NOMO-1 treated with dmso at 0.1 percent for 144 hours (cell line): Measurements from ENCODE around the gene LRRC51.
"Not testable (repeated sequence)": the region's sequence is repeated elsewhere in the genome, so short reads cannot be mapped to it uniquely, and the experiment has no call there.

Source experiments
- DNase-seq: peaks from one replicate; lab custom pipeline; 2025; ENCODE audit not compliant: unreplicated experiment; lab: John Stamatoyannopoulos, UW

The LRRC51 gene

DNA sequence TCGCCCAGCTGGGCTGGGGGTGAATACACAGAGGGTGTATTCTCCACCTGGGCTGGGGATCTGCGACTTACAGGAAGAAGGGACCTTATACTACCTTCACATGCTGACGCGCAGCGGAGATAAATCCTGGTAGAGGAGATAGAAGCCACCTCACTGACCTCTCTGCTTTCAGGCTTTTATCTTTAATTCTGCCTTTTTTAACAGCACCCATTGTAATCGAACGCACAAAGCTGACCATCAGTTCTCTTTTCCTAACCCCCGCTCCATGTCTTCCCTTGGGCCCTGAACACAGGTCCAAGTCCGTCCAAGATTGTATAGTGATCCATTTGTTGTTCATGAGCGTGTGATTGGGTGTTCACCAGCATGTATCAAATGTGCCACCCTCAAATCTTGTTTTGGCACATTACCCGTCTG, 23.1 kb downstream of the LRRC51 start:
- no peak for DNase-seq

DNA sequence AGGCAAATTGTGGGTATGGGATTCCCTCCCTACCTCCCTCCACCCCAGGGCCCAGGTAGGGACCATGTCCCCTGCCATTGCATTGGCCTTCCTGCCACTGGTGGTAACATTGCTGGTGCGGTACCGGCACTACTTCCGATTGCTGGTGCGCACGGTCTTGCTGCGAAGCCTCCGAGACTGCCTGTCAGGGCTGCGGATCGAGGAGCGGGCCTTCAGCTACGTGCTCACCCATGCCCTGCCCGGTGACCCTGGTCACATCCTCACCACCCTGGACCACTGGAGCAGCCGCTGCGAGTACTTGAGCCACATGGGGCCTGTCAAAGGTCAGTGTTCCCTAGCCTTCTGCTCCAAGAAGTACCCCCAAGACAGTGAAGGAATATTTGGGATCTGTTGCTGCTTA, 25.2 kb downstream of the LRRC51 start, which contains the start of gene TOMT:
TOMT (plus strand) TSS at position 37 of the 400 bp plus-strand sequence; CDS start at position 65, 28 bp downstream.
- no peak for DNase-seq

DNA sequence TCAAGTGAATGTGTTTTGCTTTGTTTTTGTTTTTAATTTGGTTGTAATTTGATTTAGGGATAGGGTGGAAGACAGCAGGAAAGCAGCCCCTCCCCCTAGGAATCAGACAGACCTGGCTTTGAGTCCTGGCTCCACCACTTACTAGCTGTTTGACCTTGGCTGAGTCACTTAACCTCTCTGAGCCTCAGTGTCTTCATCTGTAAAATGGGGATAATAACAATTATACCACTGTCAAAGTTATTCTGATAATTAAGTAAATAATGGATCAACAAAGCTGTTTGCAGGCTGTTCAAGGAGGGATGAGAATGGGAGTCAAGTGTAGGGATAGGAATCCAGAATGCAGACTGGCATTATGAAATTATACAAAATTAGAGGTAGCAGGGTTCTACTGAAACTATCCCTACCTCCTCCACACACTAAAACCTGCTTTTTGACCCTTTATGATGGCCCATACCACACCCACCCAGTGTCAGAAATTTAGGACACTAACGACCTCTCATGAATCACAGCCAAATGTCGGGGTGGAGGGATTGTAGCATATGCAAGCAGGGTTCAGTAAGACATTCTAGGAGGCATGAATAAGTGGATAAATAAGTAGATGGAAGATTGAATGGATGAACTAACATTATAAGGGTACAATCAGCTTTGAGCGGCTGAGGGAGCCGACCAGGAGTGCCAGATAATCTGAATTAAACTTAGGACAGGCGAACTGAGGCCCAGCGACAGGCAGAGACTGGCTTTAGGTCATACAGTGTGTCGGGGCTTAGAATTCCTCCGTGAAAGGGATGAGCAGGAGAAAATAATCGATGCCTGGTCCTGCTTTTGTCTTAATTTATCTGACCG, 30.9 kb downstream of the LRRC51 start:
- no peak for DNase-seq

DNA sequence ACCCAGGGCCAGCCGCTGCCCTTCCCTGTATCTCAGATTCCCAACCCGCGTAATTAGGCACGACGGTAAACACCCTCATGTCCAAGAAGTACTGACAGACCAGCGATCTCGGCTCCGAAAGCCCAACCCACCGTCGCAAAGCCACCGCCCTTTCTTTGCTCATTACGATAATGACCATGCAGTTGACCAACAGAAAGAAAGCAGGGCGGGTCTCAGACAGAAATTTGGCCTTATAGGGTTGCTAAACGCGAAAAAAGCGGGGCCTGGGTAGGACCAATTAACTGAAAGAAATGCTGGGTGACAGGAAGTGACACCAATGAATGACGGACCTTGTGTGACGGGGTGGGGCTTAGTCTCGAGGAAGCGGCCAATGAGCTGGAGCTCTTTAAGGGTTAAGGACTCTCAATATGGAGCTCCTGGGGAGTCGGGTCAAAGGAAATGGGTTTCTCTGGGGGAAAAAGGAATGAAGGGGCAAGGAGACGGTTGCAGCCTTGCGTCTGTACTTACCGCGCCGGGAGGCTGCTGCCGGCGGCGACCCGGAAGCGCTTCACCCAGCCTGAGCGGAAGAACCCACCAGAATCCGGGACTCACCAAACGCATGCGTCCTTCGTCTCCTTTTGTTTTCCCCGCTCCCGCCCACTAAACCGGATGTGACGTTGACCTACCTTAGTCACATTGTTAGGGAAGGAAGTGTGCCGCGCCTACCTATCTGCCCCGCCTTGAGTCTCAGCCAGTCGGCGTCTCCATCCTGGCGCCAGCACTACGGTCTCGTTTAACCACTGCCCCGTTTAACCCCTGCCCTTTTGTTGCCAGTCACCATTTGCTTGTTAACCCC, 31.7 kb downstream of the LRRC51 start, which contains the start of gene ANAPC15:
ANAPC15 (minus strand) TSS at position 553 of the 835 bp plus-strand sequence. CDS start 1,419 bp downstream, outside the sequence.
- peak; percentile 99 for DNase-seq

DNA sequence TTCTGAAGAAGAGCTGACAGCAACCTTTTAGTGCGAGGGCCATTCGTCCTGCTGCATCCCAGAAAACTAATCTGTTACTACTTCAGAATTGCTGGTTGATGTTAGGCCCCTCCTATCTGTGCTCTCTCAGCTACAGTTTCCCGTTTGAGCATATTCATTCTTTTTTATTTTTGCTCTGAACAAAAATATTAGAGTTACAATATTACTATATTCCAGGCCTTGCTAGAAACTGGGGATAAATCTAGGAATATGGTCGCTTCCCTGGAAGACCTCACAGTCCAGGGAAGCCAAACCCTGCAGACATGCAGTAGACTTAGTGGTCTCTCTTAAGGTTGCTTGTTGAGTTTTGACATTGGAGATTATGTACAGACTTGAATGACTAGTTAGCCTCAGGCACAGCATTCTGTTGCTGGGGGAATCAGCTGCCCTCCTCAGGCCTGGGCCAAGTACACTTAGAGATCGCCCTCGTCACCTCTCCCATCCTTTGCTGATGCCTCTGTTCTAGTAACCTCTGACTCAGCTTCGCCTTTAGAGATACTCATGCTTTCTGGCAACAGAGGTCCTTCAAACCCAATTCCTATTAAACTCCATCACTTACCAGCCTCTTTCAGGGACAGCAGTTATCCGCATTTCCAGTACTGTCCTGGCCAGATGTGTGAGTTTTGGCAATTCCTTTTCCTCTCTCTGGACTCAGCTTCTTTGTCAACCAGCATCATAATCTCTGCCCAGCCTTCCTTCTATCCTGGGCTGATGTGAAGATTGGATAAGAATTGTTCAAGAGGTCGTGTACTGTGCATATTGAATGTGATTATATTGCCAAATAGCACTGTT, 32.5 kb downstream of the LRRC51 start:
- no peak for DNase-seq

DNA sequence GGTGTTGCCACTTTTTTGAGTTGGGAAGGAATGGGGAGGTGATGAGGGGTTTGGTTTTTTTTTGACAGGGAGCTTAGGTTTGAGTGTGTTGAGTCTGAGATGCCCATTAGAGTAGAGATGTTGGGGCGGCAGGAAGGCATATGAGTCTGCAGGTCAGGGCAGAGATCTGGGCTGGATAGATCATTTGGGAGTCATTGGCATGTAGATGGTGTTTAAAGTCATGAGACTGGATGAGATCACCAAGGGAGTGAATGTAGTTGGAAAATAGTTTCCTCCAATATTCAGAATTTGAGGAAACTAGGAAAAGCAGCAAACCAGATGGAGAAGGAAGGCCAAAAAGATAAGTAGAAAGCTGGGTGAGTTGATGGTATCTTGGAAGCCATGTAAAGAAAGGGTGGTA, 33.9 kb downstream of the LRRC51 start:
- no peak for DNase-seq

DNA sequence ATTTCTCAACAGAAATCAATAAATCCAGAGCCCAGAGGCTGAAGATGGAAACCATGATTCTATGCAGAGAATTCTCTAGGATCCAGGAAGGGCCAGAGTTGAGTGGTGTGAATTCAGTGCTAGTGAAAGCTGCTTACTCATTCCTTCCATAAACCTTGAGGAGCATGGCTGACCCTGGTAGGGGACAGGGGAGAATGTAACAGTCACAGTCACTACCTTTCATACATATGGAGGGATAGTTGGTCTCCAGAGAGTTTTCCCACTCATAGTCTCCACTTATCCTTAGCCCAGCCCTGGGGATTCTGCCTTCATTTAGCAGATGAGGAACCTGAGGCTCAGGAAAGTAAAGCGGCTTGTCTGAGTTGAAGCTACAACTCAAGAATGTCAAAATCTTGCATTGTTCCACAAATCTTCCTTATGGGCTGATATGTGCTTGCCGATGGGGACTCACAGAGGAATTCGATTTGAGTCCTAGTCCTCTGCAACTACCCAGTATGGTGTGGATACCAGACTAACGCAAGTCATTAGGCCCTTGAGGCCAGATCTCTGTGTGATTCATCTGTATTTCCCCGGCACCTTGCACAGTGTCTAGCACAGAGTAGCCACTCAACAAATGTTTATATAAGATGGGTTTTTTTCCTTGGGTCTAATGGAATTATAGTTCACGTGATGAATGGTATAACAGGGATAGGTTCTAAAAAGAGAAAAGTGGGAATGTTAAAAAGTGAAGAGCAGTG, 35.5 kb downstream of the LRRC51 start:
- DNase-seq: no peak

DNA sequence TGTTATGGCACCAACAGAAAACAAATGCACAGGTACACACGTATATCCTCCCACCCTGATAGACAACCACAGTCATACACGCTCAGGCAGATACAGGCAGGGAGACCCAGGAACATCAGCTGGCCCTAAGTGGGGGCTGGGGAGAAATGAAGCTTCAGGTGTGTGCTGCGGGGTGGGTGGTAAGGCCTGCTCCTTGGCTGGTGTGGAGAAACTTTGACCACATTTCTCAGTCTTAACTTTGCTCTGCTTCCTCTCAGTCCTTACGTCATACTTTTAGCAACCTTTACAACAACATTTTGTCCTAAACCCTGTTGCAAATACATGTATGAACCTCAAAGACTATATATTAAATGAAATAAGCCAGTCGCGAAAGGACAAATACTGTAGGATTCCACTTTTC, 38.5 kb downstream of the LRRC51 start:
- DNase-seq: no peak

DNA sequence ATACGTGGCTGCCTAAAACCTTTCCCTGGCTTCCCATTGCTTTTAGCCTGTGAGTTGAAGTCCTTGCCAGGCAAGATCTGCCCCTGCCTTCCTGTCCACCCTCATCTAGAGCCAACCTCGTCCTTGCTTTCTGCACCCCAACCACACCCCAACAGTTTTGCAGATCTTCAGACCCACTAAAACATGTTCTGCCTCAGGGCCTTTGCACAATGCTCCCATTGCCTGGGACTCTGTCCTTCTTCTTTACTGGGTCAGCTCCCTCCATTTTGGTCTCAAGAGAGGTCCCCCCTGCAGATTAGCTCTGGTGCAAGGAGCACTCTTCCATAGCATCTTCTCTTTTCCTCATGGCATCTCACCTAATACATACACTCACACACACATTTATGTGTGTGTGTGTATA, 40.3 kb downstream of the LRRC51 start:
- DNase-seq: no peak

DNA sequence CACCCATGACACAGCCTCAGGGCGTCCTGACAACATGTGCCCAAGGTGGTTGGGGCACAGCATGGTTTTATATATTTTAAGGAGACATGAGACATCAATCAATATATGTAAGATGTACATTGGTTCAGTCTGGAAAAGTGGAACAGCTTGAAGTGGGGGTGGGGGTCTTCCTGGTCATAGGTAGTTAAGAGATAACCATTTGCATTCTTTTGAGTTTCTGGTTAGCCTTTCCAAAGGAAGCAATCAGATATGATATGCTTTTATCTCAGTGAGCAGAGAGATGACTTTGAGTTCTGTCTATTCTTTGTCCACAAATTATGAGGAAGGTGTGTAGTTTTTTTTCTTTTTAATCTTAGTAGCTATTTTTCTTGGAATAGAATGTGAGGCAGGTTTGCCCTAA, 42.0 kb downstream of the LRRC51 start:
- no peak for DNase-seq

DNA sequence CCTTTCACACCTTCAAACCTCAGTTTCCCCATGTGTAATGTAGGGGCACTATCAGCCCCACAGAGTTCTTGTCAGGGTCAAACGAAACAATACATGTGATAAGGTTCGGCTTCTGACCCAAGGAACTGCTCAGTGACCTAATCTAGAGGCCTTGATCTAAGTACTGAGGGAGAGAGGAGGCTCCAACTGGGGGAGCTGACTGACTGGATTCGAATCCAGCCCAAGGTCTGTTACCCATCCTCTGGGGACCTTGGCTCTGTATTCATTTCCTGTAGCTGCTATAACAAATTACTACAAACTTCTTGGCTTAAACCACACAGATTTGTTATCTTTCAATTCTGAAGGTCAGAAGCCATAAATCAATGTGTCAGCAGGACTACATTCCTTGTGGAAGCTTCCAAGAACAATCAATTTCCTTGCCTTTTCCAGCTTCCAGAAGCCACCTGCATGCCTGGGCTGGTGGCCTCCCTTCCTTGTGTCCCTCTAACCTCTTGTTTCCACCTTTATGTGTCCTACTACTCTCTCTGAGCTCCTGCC, 42.5 kb downstream of the LRRC51 start:
- DNase-seq: no peak

DNA sequence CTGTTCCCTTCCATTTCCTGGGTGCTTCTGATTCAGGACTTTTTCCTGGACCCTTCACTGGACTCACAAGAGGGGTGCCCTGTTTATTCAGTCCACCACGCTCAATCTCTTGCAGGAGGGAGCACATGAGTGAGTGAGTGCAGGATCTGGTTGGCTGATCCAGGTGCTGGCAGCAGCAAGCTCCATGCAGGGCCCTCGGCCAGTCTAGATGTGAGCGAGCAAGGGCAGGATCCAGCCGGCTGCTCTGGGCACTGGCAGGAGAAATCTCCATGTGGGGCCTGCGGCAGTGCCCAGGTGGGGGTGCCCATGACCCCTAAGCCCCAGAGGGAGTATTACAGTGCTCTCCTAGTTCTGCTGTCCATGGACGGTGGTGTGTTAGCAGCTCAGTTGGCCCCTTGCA, 43.4 kb downstream of the LRRC51 start:
- no peak for DNase-seq

DNA sequence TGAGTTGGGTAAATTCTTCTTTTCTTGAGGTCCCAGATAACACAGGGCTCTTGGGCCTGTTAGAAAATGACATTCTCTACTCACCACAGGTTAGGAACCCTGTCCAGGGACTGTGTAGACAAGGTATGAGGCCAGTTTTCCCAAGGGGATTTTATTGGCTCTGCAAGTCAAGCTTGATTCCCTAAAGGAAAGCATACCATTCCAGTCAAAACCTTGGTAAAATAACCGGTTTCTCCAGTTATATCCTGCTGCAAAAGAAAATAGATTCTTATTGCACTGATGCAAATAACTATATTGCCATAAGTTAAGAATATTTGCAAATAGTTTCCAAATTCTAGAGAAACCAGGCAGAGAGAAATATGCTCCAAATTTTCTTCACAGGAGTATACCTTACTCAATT, 45.3 kb downstream of the LRRC51 start:
- DNase-seq: no peak

DNA sequence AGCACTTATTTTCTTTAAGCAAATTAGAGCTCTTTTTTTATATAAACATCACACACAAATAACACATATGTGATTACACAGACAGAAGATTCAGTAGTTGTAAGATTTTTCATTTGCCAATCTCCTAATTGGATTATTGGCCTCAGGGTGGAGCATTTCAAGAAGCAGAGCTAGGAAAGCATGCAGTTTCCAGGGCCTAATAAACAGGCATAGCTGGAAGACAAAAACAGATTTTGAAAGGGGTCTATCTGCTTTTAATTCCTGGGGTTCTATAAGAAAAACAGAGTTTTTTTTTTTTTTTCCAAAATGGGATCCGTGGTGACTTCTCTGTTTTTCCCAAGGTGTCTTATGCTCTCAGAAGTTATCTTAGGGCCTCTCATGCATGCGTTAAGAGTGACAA, 47.3 kb downstream of the LRRC51 start:
- no peak for DNase-seq

DNA sequence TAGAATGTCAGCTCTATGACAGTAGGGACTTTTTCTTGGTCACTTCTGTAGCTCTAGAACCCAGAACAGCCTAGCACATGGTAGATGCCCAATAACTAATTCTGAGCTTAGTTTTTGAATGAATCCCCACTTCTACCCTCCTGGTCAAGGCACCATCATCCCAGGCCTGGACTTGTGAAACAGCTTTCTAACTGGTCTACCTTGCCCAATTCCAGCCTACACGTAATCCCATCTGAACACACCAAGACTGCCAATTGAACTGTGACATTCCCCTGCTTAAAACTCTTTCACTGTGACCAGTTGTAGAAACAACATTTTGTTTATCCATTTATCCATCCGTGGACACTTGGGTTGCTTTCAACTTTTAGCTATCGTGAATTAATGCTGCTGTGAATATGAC, 48.7 kb downstream of the LRRC51 start:
- DNase-seq: no peak

DNA sequence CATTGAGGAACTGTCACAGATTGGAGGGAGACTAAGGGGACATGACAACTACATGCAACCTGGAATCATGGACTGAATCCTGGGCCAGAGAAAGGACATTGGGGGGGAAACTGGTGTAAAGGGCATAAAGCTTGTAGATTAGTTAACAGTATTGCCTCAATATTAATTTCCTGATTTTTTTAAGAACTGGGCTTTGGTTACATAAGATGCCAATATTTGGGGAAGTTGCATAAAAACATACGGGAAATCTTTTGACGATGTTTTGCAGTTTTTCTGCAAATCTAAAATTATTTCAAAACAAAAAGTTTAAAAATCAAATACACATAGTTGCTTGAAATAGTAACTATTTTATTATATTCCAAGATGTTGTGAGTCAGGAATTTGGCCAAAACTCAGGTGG, 52.0 kb downstream of the LRRC51 start:
- no peak for DNase-seq

DNA sequence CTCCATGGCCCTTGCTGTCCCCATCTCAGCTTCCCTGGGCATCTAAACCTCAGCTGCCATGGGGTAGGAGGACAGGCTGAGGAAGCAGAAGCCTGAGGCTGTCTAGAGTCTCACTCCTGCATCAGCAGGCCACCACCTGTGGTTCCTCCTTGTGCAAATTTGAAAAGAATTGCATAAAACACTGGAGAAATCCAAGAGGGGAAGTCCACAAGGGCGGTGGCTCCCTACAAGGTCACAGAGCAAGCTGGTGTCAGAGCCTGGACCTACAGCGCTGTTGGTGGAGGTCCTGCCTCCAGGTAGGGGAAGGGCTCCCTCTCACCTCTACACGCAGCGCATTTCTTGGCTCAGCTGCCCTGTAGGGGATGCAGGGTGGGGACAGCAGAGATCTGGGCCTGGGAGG, 54.8 kb downstream of the LRRC51 start, which contains the start of gene FOLR3:
FOLR3 (plus strand) TSS at position 253 of the 400 bp plus-strand sequence. CDS start 228 bp downstream, outside the sequence.
- DNase-seq: not testable (repeated sequence)

DNA sequence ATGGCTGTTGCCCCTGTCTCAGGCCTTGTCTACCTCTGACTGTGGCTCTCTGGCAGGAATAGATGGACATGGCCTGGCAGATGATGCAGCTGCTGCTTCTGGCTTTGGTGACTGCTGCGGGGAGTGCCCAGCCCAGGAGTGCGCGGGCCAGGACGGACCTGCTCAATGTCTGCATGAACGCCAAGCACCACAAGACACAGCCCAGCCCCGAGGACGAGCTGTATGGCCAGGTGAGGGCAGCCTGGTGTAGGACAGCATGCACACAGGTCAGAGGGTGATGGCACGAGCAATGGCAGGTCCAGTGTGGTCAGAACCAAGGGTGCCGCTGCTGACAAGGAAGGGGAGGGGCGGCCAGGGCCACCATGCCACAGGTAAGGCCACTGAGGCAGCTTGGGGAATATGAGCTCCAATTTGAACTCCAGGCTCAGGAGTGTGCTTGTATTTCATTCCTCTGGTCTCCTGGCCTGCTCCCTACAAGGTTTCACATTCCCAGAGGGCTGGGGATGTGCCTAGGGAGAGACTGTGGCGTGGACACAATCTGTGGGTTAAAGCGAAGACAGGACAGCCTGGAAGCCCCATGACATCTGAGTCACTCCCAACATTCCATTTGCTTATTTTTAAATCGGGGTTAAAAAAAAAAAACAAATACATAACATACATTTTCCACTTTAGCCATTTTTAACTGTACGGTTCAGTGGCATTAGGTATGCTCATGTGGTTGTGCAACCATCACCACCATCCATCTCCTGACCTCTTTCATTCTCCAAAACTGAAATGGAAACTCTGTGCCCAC, 55.4 kb downstream of the LRRC51 start:
- DNase-seq: no peak

DNA sequence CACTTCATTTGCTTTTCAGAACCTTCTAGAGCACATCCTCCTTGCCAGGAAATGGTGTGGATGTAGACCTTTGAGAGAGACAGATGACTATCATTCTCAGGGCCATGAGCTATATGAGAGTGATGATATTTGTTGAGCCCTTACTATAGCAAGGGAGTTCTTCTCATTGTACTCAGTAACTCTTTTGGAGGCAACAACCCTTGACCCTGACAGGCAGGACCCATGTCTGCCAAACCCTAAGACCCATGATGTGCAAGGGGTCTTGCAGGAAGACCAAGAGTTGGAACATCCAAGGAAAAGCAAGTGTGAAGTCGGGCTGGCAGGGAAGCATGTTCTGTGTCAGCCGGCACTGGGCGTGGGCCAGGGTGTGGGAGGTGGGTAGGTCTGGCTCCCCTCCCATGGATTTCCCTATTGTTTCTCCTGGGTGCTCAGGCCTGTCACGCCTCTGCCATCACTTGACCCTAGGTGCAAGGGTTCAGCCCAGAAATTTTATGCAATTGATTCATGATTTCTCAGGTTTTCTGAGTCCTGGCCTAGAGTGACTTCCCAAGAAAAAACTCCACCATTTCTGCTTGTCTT, 56.1 kb downstream of the LRRC51 start:
- DNase-seq: no peak
